Amniotic epithelial cell (primary cell): ENCODE data around the gene HSPG2.
"Not testable (repeated sequence)": the region's sequence is repeated elsewhere in the genome, so short reads cannot be mapped to it uniquely, and the experiment has no call there.

Experiments
- DNase-seq: peaks from one replicate; pipeline ENCODE4 v3.0.0-alpha.2; 2010; ENCODE audit warnings: low read depth

HSPG2 gene

DNA sequence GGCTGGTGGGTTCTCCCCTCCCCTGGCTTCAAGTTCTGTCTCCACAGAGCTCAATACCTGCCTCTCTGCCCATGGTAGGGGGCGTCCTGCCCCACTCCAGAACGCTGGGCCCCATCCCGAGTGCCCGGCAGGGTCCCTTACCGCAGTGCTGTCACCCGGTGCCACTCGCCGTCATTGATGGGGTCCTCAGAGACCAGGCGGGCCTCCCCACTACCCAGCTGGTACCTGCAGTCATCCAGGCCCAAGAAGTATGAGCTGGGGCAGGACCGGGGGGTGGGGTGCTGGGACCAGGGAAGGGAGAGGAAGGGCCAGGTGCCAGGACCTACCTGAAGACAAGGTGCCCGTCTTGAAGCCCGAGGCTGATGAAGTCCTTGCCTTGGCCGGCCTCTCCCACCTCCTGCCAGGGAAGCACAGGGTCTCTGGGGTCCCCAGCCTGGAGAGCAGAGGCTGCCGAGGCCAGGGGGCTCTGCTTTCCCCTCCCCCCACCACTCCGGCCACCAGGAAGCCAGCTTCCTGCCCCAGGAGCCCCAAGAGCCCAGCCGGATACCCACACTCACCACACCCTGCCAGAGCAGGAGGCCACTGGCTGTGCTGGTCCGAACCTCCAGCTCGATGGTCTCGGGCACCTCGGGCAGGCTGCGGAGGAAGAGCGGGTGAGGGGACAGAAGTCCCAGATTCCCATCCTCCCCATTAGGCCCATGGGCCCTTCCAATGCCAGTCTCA is 113.0 kb downstream of the HSPG2 start:
- no peak for DNase-seq

DNA sequence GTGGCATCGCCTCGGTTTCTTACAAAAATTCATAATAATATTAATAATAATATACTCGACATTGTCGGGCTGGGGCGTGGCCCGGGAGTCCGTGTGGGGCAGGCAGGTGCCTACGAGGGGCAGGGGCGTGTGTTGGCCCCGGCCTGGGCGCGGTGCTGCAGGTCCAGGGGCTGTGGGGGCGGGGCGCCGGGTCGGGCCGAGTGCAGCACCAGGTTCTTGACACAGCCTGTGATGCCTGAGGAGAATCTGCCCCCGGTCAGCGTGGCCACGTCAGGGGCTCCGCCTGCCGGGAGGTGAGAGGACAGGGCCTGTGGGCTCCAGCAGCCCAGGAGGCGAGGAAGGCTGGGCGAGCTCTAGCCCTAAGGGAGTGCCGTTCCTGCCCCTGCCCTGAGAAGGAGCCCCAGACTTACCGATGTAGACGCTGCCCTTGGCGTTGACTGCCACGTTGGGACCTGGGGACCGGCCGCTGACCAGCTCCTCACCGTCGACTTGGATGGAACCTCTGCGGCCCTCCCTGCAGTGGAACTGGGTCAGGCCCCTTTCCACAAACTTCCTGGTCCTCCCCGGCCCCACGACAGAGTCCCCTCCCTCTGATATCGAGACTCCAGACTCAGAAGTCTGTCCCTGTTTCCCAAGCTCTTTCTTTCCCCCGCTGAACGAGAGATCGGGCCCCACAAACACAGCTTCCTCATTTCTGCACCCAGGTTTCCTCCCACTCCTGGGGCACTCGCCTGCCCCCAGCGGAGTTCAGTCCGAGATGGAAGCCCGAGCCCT is 113.7 kb downstream of the HSPG2 start:
- no peak for DNase-seq

- DNase-seq, result no peak
Observed at GRCh38 chr1:21822349-21822748, 114.8 kb downstream of the HSPG2 start.

GRCh38 chr1:21821385-21822019 is 115.6 kb downstream of the HSPG2 start:
- no peak for DNase-seq

DNA sequence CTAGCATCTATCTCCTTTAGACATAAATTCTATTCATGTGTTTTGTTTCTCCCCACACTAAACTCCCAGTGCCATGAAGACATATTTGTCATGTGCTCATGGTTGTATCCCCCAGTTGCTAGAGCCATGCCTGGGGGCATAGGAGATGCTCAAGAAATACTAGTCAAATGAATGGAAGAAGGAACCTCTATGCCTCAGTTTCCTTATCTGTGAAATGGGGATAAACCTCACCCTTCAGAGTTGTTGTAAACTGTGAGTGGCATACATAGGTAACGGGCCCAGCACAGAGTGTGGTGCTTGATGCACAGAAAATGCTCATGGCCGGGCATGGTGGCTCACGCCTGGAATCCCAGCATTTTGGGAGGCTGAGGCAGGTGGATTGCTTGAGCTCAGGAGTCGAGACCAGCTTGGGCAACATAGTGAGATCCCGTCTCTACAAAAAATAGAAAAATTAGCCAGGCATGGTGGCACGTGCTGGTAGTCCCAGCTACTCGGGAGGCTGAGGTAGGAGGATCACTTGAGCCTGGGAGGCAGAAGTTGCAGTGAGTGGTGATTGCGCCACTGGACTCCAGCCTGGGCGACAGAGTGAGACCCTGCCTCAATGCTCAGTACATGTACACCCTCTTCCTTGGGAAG is 116.4 kb downstream of the HSPG2 start:
- DNase-seq, result no peak

GRCh38 chr1:21818656-21819055 is 118.5 kb downstream of the HSPG2 start:
- peak; percentile 20 for DNase-seq

DNA sequence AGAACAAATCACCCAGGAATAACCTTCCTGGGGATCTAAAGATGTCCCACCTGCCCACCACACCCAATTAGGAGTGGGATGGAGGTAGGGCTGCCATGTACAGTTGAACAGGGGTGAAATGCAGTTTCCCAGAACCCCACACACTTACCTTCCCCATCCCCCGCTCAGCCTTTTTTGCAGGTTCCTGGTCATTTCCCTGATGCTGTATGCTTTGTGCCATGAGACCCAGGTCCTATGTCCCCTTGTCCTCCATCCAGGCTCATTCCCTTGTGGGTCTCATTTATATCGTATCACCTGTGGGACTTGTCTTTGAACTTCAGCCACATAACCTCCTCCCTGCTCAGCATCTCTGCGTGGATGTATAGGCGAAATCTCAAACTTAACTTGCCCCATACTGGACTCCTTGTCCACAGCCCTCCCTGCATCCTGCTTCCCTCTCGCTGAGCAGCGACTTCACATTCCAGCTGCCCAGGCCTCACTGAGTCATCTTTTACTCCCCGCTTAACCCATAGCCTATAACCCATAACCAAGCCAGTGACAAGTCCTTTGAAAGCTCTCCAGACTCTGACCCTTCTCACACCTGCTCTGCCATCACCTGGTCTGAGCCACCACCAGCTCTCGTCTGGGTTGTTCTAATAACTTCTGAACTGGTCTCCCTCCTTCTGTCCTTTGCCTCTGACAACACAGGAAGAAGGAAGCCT is 120.4 kb downstream of the HSPG2 start:
- peak; percentile 74 for DNase-seq

DNA sequence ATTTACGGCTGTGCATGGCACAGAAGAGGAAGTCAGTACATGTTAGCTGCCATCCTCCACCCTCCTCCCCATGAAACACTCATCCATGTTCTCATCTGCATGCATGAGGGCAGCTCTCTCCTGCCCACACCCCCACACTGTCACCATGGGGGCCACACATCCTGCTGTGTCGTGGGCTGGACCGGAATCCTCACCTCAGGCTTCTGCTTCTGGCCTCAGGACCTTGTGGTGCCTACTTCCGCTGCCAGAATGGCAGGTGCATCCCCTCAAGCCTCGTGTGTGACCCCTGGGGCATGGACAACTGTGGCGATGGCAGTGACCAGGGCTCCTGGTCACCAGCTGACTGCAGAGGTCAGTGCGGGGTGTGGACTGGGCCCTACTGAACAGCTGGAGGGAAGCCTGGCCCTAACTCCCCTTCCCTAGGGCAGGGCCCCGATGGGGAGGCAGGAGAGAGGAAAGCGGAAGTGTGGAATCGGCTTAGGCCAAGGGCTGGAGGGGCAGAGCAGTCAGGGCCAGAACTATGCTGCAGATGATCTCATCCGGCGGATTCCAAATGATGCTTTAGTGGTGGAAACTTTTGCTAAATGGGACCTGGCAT is 121.3 kb downstream of the HSPG2 start:
- DNase-seq, result no peak

- DNase-seq, result no peak
Observed at GRCh38 chr1:21814981-21815582, 122.0 kb downstream of the HSPG2 start.

DNA sequence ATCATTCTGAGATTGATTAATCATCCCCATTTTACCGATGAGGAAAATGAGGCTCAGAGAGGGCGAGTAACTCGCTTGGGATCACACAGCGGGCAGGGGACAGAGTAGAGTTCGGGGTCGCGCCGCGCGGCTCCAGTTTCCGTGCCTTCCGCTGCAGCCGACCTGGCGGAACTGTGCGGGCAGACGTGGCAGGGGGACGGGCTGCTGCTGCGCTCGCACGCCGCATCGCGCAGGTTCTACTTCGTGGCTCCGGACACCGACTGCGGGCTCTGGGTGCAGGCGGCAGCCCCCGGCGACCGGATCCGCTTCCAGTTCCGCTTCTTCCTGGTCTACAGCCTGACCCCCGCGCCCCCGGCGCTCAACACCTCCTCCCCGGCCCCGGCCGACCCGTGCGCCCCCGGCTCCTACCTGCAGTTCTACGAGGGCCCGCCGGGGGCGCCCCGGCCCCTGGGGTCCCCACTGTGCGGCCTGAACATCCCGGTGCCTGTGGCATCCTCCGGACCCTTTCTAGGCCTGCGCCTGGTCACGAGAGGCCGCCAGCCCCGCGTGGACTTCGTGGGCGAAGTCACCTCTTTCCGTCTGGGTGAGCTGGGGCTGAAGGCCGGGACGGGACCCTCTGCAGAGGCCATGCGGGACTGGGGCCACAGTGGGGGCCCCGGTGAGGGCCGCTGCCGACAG is 122.7 kb downstream of the HSPG2 start:
- DNase-seq, result no peak

DNA sequence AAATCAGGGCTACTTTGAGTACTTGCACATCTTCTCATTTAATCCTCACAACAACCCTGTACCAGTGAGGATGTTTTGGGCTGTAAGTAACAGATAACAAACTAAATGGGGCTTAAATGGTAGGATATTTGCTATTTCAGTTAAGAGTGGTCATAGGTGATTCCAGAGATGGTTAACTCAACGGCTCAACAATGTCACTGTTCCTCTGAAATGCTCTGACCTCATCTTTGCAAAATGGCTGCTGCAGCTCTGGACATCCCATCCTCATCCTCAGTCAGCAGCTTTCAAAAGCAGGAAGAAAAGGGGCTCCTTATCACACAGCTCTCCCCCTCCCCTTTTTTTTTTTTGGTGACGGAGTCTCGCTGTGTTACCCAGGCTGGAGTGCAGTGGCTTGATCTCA is 123.6 kb downstream of the HSPG2 start:
- no peak for DNase-seq

- DNase-seq, result no peak
Observed at GRCh38 chr1:21811875-21812305, 125.2 kb downstream of the HSPG2 start, which contains the start of gene LDLRAD2. Gene LDLRAD2 (plus strand): TSS chr1:21812265. CDS start chr1:21812452, 187 bp downstream.

- peak; percentile 34 for DNase-seq
Observed at GRCh38 chr1:21804536-21804935, 132.6 kb downstream of the HSPG2 start.

- DNase-seq, result no peak
Observed at GRCh38 chr1:21801100-21801499, 136.0 kb downstream of the HSPG2 start.

DNA sequence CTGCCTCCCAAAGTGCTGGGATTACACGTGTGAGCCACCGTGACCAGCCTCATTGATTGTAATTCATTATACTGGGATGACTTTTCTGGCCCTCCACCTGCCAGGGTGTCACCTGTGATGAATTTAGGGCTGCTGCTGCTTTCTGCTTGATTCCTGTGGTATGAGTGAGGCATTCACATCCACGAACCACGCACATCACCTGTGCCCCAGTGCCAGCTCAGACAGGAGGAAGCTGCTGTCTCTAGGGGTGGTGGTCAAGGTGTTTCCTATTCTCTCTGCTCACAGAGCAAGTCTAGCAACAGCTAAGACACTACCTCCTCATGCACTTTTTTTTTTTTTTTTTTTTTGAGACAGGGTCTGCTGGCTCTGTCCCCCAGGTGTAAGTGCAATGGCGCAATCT is 137.4 kb downstream of the HSPG2 start:
- no peak for DNase-seq

DNA sequence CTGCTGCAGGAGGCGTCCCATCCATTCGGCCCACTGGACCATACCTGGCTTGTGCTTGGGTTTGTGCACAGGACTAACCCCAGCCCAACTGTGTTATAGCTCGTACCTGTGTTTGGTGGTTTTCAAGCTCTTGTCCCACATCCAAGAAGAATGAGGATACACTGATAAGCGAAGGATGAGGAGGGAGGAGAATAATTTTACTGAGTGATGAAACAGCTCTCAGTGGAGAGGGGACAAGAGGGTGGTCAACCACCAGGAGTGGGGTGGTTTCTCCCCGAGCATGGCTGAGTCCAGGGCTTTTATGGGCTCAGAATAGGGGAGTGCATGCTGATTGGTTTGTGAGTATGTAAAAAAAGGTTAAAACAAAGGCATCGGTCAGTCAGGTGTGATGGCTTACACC is 142.0 kb downstream of the HSPG2 start:
- no peak for DNase-seq

DNA sequence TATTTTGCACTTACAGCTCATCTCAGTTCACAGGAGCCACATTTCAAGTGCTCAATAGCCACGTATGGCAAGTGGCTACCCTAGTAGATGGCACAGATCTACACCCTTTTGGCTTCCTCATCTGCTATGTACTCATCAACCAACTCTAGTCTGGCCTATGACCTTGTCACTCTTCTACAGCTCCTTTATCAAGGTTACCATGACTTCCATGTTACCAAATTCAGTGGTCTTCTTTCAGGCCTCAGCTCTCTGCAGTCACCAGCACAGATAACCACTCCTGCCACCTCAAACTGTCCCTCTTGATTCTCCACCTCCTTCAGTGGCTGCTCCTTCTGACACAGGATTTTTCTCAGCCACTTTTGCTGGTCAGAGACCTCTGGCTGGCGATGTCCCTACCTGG is 142.5 kb downstream of the HSPG2 start:
- DNase-seq, result no peak

DNA sequence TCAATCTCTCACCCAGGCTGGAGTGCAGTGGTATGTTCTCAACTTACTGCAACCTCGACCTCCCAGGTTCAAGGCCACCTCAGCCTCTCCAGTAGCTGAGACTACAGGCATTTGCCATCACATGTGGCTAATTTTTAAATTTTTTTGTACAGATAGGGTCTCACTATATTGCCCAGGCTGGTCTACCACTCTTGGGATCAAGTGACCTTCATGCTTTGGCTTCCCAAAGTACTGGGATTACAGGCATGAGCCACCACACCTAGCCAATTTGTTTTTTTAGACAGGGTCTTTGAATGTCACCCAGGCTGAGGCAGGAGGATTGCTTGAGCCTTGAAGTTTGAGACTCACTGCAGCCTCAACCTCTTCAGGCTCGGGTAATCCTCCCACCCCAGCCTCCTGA is 144.0 kb downstream of the HSPG2 start:
- DNase-seq, result no peak

- DNase-seq, result no peak
Observed at GRCh38 chr1:21786640-21787039, 150.5 kb downstream of the HSPG2 start.

DNA sequence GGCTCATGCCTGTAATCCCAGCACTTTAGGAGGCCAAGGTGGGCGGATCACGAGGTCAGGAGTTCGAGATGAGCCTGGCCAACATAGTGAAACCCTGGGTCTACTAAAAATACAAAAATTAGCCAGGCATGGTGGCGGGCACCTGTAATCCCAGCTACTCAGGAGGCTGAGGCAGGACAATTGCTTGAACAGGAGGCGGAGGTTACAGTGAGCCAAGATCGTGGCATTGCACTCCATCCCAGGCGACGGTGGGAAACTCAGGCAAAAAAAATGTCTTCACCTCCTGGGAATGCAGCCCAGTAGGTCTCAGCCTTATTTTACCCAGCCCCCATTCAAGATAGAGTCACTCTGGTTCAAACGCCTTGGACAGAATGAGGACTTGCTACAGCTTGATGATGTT is 151.3 kb downstream of the HSPG2 start:
- not testable (repeated sequence) for DNase-seq
